LNCAP (cell line): Measurements from ENCODE around the gene LIF.

Experiments
- TF ChIP-seq, protein P1 (sequence below): fragments of 450-650 bp; IDR thresholded peaks from 2 replicates; pipeline ENCODE4 v1.5.1; 2017; ENCODE audit warnings: mild to moderate bottlenecking

Gene LIF

DNA sequence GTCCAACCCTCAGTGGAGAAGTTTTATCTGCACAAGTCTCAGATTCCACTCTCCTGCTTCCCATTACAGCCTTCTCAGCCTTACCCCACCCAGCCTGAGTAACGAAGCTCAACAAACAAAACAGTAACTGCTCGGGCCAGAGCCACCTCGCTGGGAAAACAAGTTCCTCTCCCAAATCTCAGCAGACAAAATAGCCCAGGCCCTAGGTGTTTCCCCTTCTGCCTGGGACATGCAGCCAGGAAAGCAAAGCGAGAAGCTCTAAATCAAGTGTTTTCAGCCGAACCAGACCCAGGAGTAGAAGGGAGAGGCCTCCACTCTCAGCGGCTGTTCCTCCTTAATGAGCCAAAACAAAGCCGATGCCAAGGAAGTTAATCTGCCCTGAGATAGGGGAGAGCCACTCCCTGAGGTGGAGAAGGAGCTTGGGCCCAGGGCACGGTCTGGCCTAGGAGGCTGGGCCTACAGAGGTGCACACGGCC lies 44.0 kb downstream of the LIF start:
- TF ChIP-seq, protein P1, sequence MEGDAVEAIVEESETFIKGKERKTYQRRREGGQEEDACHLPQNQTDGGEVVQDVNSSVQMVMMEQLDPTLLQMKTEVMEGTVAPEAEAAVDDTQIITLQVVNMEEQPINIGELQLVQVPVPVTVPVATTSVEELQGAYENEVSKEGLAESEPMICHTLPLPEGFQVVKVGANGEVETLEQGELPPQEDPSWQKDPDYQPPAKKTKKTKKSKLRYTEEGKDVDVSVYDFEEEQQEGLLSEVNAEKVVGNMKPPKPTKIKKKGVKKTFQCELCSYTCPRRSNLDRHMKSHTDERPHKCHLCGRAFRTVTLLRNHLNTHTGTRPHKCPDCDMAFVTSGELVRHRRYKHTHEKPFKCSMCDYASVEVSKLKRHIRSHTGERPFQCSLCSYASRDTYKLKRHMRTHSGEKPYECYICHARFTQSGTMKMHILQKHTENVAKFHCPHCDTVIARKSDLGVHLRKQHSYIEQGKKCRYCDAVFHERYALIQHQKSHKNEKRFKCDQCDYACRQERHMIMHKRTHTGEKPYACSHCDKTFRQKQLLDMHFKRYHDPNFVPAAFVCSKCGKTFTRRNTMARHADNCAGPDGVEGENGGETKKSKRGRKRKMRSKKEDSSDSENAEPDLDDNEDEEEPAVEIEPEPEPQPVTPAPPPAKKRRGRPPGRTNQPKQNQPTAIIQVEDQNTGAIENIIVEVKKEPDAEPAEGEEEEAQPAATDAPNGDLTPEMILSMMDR = no peak

DNA sequence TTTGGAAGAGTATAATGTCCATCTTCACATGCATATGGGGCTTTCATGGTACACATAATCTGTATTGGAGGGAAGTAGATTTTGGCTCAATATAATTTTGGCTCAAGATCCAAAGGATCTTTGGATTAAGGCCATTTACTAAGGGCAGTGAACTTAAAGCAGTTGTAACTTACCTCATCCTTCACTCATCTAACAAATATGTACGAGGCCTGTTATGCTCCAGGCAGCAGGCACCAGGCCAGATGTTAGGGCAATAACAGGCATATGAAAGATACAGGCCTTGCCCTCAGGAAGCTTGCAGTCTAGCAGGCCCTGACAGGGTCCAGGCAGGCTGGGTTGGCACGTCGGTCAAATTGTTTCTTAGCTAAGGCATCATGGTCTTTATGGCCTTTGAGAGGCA lies 44.6 kb downstream of the LIF start:
- TF ChIP-seq, protein P1 = no peak

DNA sequence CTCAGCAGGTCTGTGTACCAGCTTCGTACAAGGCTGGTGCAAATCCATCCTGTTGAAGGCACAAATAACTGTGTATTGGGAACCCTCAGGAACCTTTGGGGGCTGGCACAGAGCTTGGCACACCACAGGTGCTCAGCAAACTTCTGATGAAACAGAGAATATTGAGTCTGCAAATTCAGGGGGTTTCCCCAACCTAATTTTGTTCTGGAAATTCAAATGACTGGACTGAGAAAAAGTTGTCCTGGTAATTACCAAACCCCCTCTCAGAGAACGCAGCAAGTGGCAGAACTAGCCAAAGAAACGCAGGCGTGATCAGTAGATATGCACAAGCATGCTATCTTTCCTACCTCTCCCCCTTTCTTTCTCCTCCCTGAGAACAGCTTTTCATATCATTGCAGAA lies 47.6 kb downstream of the LIF start:
- TF ChIP-seq, protein P1 = no peak

DNA sequence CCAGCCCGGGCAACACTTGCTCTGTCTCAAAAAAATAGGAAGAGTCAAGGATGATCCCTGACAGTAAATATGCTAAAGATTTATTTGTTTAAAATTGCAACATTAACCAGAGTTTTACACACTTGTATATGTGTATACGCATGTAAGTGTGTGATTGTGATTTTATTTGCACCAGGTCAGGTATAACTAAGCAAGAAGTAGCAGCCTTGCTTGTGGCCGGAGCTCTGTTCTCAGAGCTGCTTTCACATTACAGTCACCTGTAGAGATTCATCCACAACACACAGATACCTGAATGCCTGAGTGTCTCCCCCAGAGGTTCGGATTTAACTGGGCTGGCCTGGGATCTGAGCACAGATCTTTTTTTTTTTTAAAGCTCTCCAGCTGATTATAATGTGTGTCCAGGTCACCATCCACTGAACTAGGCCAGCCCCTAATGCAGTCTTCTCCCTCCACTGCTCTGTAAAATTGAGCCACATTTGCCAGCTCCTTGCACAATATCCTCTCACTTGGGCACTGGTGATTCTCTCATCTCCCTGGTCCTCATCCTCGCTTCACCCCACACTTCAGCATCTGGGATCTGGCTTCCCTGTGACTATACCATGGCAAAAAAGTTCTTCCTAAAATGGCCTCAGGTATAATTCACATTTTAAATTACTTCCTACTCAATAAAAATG lies 48.3 kb downstream of the LIF start:
- TF ChIP-seq, protein P1 = no peak

DNA sequence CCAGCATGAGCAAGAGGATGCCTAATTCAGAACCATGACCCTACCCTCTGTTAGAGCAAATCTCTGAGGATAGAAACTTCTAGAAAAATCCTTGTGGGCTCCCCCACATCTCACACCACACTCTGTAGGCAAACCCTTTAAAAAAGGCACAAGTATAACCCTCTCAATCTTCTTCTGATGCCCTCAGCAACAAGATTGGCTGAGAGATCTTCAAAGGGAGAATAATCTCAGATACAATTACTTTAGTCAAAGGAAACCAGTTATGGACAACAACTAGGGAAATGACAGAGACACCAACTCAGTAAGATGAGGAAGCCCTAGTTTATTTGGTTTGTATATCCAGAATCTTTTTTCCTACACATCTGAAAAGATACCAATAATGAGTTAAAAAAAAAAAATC lies 49.2 kb downstream of the LIF start:
- TF ChIP-seq, protein P1 = no peak

DNA sequence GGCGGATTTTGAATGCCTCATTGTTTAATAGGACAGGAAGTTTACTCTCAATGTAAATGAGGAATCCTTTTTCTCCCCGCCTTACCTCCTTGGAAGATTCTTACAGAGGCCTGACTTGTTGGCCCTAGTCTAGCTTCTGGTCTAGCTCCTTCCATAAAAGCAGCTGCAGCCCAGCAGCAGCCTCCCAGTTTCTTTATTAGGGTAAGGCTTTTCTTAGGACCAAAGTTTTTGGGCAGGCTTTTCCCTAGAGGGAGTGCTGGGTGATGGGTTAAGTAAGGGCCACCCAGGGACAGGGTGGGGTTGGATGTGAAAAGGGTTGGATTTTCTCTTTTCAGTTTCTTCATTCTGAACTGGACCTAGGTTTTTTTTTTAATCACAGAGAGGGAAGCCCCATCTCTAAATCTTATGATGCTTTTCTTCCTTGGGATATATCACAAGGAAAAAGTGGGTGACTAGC lies 49.7 kb downstream of the LIF start:
- TF ChIP-seq, protein P1 = no peak

DNA sequence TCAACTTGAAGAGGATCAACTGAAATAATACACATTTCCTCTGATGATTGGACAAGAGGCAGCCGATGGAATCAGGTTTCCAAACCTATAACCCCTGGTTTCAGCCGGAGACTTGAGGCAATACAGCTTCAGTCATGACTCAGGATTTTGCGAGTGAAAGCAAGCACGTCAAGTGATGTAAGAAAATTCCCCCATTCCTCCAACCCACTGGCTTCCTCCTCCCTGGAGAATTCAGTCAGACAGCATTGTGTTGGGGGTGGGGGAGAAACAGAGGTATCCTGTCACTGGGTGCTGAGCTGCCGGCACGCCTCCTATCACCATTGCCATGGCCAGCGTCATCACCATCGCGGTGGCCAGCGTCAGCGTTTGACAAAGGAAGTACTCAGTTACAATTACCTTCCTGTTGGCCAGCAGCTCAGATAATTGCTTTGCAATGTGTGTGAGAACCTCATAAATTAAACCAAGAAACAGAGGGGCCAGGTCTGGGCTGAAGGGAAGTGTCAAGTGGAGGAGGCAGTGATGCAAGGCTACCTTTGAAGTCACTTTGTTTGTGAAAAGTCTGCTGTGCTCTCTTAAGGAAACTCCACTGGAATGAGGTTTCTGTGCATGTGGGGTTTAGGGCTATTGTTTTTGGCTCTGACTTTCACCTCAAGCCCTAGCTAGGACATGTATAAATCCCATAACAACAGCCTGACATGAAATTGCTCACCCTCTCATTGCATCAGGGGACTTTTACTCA lies 50.2 kb downstream of the LIF start:
- TF ChIP-seq, protein P1 = no peak
